ENCODE data around the gene POLRMT.

Gene POLRMT

GRCh38 chr19:567296-567900 is 65.9 kb downstream of the POLRMT start:
- CTCF ChIA-PET, result interaction anchor here (1.0 to 1.3 kb wide), 2 partner anchors 17 to 34 kb away, joined by 3 to 5 read pairs; no protein-coding TSS in a partner anchor
- H3K4me3 ChIP-seq (ENCODE audit: low read depth, low read length), result no peak overlapping the region
- POLR2A ChIA-PET, result no interaction called here
- no peak for TF ChIP-seq CTCF (IDR thresholded peaks at IDR 0.05; ENCODE audit: insufficient read depth, low read length, missing control alignments)
- no peak for DNase-seq (ENCODE audit: low read depth, low spot score)
